HepG2 (cell line): ENCODE data around the gene WSB2. TPM values are rescaled to one million over a fixed set of nuclear protein-coding genes. Genes with fewer than 3 reads are reported as not detected.

Experiments used
- ATAC-seq: fragments of 200-7000 bp; cut with Tn5 transposase; 3 replicates; pipeline ENCODE4 v1.9.1; 2020; ENCODE audit warnings: mild to moderate bottlenecking, moderate library complexity
- BruUV-seq: library from RNA; stranded (reverse); fragments of 400-500 nt; replicated peaks from 2 replicates; lab custom pipeline; 2021; lab: Mats Ljungman, UMichigan
- CTCF ChIA-PET: fragments of 300-600 bp; formaldehyde crosslinking; extraction: SDS; loops from one replicate; lab custom pipeline; 2021; ENCODE audit warnings: low total read pairs, inconsistent platforms, low intra/inter-chr PET ratio; lab: Yijun Ruan, JAX
- POLR2A ChIA-PET: fragments of 350-600 bp; sonication (Branson Sonifier 250); formaldehyde crosslinking; loops from one replicate; lab custom pipeline; 2020; ENCODE audit warnings: antibody characterized with exemption, inconsistent platforms; lab: Yijun Ruan, JAX
- DNase-seq: peaks from one replicate; pipeline ENCODE4 v3.0.0-alpha.2; 2015; ENCODE audit warnings: low spot score
- FAIRE-seq: peaks from 3 replicates; lab custom pipeline; 2011; peaks lifted over from hg19 to GRCh38; lab: Jason Lieb, UNC
- H2AFZ ChIP-seq: one replicate; pipeline ENCODE4 v1.6.1; 2011; ENCODE audit warnings: low read length, inconsistent platforms
- H3K27ac ChIP-seq: fragments of 300-600 bp; 3 replicates; pipeline ENCODE4 v1.8.0; 2011; ENCODE audit warnings: mixed run types, mild to moderate bottlenecking, mixed read lengths, low read length, inconsistent platforms; ENCODE audit not compliant: insufficient read depth; ENCODE audit errors: extremely low read length
- H3K27me3 ChIP-seq, 2 experiments: fragments of 200-600 bp in 1 of 2; 2 replicates in 1 of 2; 3 replicates in 1 of 2; pipeline versions ENCODE4 v1.6.0 to v1.8.0; 2011; ENCODE audit warnings: low read length in 2 of 2, mild to moderate bottlenecking in 2 of 2, moderate library complexity in 2 of 2, inconsistent platforms in 1 of 2; ENCODE audit not compliant: insufficient read depth in 2 of 2, control insufficient read depth in 1 of 2
- H3K36me3 ChIP-seq, 2 experiments: fragments of 200-600 bp in 1 of 2; replicated peaks in 1 of 2; 2 replicates in 1 of 2; 3 replicates in 1 of 2; pipeline versions ENCODE4 v1.5.1 to v1.8.0; 2011; ENCODE audit warnings: low read length in 2 of 2, inconsistent platforms in 1 of 2; ENCODE audit not compliant: insufficient read depth in 2 of 2, control insufficient read depth in 1 of 2
- H3K4me1 ChIP-seq: 2 replicates; pipeline ENCODE4 v1.5.1; 2012; ENCODE audit warnings: low read length, inconsistent platforms; ENCODE audit not compliant: insufficient read depth
- H3K4me2 ChIP-seq: 2 replicates; pipeline ENCODE4 v1.6.0; 2011; ENCODE audit warnings: low read depth, low read length, inconsistent platforms
- H3K4me3 ChIP-seq, 3 experiments: fragments of 200-600 bp in 1 of 3; sonication (generic), shearing (Covaris generic) in 1 of 3; replicated peaks in 1 of 3; 2 replicates each; pipeline ENCODE4 v1.5.1; 2011 to 2016; ENCODE audit warnings: low read length in 3 of 3, inconsistent platforms in 2 of 3, low read depth in 2 of 3, mild to moderate bottlenecking in 2 of 3, control low read depth in 1 of 3, mixed read lengths in 1 of 3; ENCODE audit not compliant: insufficient read depth in 1 of 3
- H3K79me2 ChIP-seq: one replicate; pipeline ENCODE4 v1.6.1; 2011; ENCODE audit warnings: low read length, inconsistent platforms; ENCODE audit not compliant: insufficient read depth
- H3K9ac ChIP-seq: 2 replicates; pipeline ENCODE4 v1.6.0; 2011; ENCODE audit warnings: mild to moderate bottlenecking, low read depth, low read length, inconsistent platforms; ENCODE audit not compliant: insufficient read depth
- H3K9me3 ChIP-seq: 2 replicates; pipeline ENCODE4 v1.5.1; 2012; ENCODE audit warnings: mild to moderate bottlenecking, low read length
- H4K20me1 ChIP-seq: 2 replicates; pipeline ENCODE4 v1.6.0; 2011; ENCODE audit warnings: inconsistent platforms, mild to moderate bottlenecking, low read length, moderate library complexity; ENCODE audit not compliant: insufficient read depth
- CEBPZ ChIP-seq: IDR thresholded peaks from 2 replicates; pipeline ENCODE4 v1.6.1; 2012; ENCODE audit warnings: low read length, improper control_type of control experiment
- ESRRA ChIP-seq: sonication (generic); formaldehyde crosslinking; IDR thresholded peaks from 2 replicates; pipeline ENCODE4 v1.5.1; 2020; ENCODE audit warnings: mild to moderate bottlenecking, low read depth, missing genetic modification reagents
- HMG20B ChIP-seq: conservative IDR thresholded peaks from 2 replicates; pipeline ENCODE4 v1.6.1; 2016; ENCODE audit warnings: missing genetic modification reagents, missing compliant biosample characterization
- NR0B2 ChIP-seq: sonication (generic); formaldehyde crosslinking; IDR thresholded peaks from 2 replicates; pipeline ENCODE4 v1.4.0; 2020; ENCODE audit warnings: mild to moderate bottlenecking, missing genetic modification reagents
- RFXANK ChIP-seq: IDR thresholded peaks from 2 replicates; pipeline ENCODE4 v1.6.1; 2016
- SKI ChIP-seq: fragments of 450-650 bp; IDR thresholded peaks from one replicate; pipeline ENCODE4 v1.6.1; 2018; ENCODE audit warnings: mild to moderate bottlenecking; ENCODE audit not compliant: partially characterized antibody
- ZFAT ChIP-seq: sonication (generic); formaldehyde crosslinking; conservative IDR thresholded peaks from 2 replicates; pipeline ENCODE4 v1.8.1; 2023; ENCODE audit warnings: missing genetic modification reagents, inconsistent platforms
- ZFP62 ChIP-seq: sonication (generic); formaldehyde crosslinking; IDR thresholded peaks from 2 replicates; pipeline ENCODE4 v1.4.0; 2020; ENCODE audit warnings: missing genetic modification reagents
- ZFP82 ChIP-seq: sonication (generic); formaldehyde crosslinking; IDR thresholded peaks from 2 replicates; pipeline ENCODE4 v1.5.1; 2020; ENCODE audit warnings: mild to moderate bottlenecking, missing genetic modification reagents, borderline replicate concordance
- ZFY ChIP-seq: sonication (generic); formaldehyde crosslinking; IDR thresholded peaks from 2 replicates; pipeline ENCODE4 v1.4.0; 2020; ENCODE audit warnings: missing genetic modification reagents
- ZNF331 ChIP-seq: sonication (generic); formaldehyde crosslinking; IDR thresholded peaks from 2 replicates; pipeline ENCODE4 v1.4.0; 2020; ENCODE audit warnings: missing genetic modification reagents
- ZNF446 ChIP-seq: sonication (generic); formaldehyde crosslinking; IDR thresholded peaks from 2 replicates; pipeline ENCODE4 v1.5.0; 2020; ENCODE audit warnings: mild to moderate bottlenecking, missing genetic modification reagents
- ZNF674 ChIP-seq: sonication (generic); formaldehyde crosslinking; IDR thresholded peaks from 2 replicates; pipeline ENCODE4 v1.5.0; 2020; ENCODE audit warnings: low read depth, mild to moderate bottlenecking, missing genetic modification reagents
- ZNF678 ChIP-seq: sonication (generic); formaldehyde crosslinking; IDR thresholded peaks from 2 replicates; pipeline ENCODE4 v1.4.0; 2020; ENCODE audit warnings: mild to moderate bottlenecking, missing genetic modification reagents
- ZNF788 ChIP-seq: sonication (generic); formaldehyde crosslinking; IDR thresholded peaks from 2 replicates; pipeline ENCODE4 v1.5.0; 2020; ENCODE audit warnings: mild to moderate bottlenecking, missing genetic modification reagents, borderline replicate concordance
- WGBS: methylation state at CpG from one replicate; pipeline ENCODE4 v1.1.6; 2017; ENCODE audit warnings: low lambda C conversion rate; 5-methylcytosine and 5-hydroxymethylcytosine counted together
- in situ Hi-C: cut with HindIII; loops from 2 replicates; pipeline ENCODE4 v1.10.0; 2017; ENCODE audit warnings: low pct_unique_long_range_greater_than_20kb; ENCODE audit not compliant: extremely low pct_ligation_motif_present
- intact Hi-C: fragments of 100-400 bp; cut with micrococcal nuclease; formaldehyde crosslinking; loops from one replicate; pipeline ENCODE4 v1.10.0; 2022; ENCODE audit not compliant: unreplicated experiment
- polyA plus RNA-seq, 8 experiments: library from polyadenylated mRNA; depleted of rRNA in 3 of 8; stranded (reverse) in 7 of 8; unstranded in 1 of 8; fragments of >200 nt; fragmentation: Illumina TruSeq in 4 of 8; extraction: Trizol in 4 of 8; gene quantifications; 2 replicates each; pipeline versions ENCODE4 v1.2.1 to v1.2.3, GENCODE V29; 2011 to 2016; ENCODE audit warnings: low read depth in 4 of 8, missing spikeins in 1 of 8, mixed read lengths in 1 of 8; ENCODE audit not compliant: insufficient read depth in 1 of 8
- total RNA-seq, 5 experiments: library from RNA; depleted of rRNA; stranded (reverse); fragments of >200 nt; fragmentation: Illumina TruSeq; extraction: Trizol; gene quantifications; 2 replicates each; pipeline ENCODE4 v1.2.3, GENCODE V29; 2016; ENCODE audit warnings: low read depth in 1 of 5
- TF ChIP-seq, protein P1 (sequence below): sonication (generic); formaldehyde crosslinking; IDR thresholded peaks from 2 replicates; pipeline ENCODE4 v1.8.1; 2023; ENCODE audit warnings: mild to moderate bottlenecking, inconsistent platforms, moderate library complexity, missing genetic modification reagents, borderline replicate concordance

Gene WSB2
- total and polyA plus RNA-seq, 2 of the 13 experiments (the other 11 are each of a cell fraction or from before 2014, with no cell fraction given): 31.0 to 82.8 TPM

GRCh38 chr12:118103601-118104382 is 42.8 kb upstream of the WSB2 start, which contains the start of gene VSIG10:
TSS of gene VSIG10 (minus strand) at chr12:118104011. CDS start at chr12:118103671, 340 bp downstream.
- peak; percentile 71 for DNase-seq
- Histone ChIP-seq H4K20me1 (no peaks in the 10 kb centered on the region), H3K9me3 (no peaks in the 10 kb centered on the region), H3K4me2 (peak within 1 kb of the TSS; percentile 92), H2AFZ (peak within 1 kb of the TSS; percentile 76), H3K27me3 (no peaks in the 10 kb centered on the region), H3K79me2 (no peaks in the 10 kb centered on the region), H3K4me1 (peaks cover 41% of the 10 kb centered on the region), H3K4me3 (peak within 1 kb of the TSS; percentile 82 to 91 (median 85)), H3K36me3 (no peaks in the 10 kb centered on the region; a peak in 1 of 5 replicates), H3K27ac (peak within 1 kb of the TSS; percentile 79), H3K9ac (peak within 1 kb of the TSS; percentile 80)
- 4% methylated on average over 11 of the region's 75 CpGs for WGBS
- in situ Hi-C loops (no loop called here), intact Hi-C loops (loop anchor here (1.0 to 5.0 kb wide), 2 partner anchors 42 to 226 kb away; partner anchors contain the start of gene WSB2)
- BruUV-seq: no TSS peak
- no peak for FAIRE-seq
- ATAC-seq: peak; percentile 91
- ChIA-PET POLR2A (interaction anchor here (0.9 to 2.0 kb wide), 10 partner anchors 12 to 51 kb away, joined by 3 to 10 read pairs (median 4); partner anchors contain the start of genes PEBP1 and WSB2), CTCF (no interaction called here)
- TF ChIP-seq RFXANK (CRISPR knock-in tag) (no peak), ZFP82 (0 out of 2 replicates have a peak, but pooled peaks have one; percentile 48), ZNF674 (no peak), HMG20B (CRISPR knock-in tag) (no peak), ZFY (CRISPR knock-in tag) (peak; percentile 80), ZNF446 (CRISPR knock-in tag) (no peak; the same call in 1 of the 2 replicates), NR0B2 (0 out of 2 replicates have a peak, but pooled peaks have one; percentile 65), ZNF788 (CRISPR knock-in tag) (no peak), ZFAT (CRISPR knock-in tag) (no peak), ZNF331 (CRISPR knock-in tag) (peak; percentile 44; the same call in 1 of the 2 replicates), SKI (peak; percentile 33), ZFP62 (CRISPR knock-in tag) (no peak), CEBPZ (no peak), ZNF678 (CRISPR knock-in tag) (no peak), ESRRA (CRISPR knock-in tag) (0 out of 2 replicates have a peak, but pooled peaks have one; percentile 21)
- TF ChIP-seq, protein P1, sequence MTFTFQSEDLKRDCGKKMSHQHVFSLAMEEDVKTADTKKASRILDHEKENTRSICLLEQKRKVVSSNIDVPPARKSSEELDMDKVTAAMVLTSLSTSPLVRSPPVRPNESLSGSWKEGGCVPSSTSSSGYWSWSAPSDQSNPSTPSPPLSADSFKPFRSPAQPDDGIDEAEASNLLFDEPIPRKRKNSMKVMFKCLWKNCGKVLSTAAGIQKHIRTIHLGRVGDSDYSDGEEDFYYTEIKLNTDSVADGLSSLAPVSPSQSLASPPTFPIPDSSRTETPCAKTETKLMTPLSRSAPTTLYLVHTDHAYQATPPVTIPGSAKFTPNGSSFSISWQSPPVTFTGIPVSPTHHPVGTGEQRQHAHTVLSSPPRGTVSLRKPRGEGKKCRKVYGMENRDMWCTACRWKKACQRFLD (CRISPR knock-in tag): no peak; the same call in 1 of the 2 replicates
